MM.1S (cell line): ENCODE data around the gene ARHGEF26.

Experiments
- EZH2 ChIP-seq: fragments of 300-600 bp; sonication (generic); optimal IDR thresholded peaks from 2 replicates; pipeline ENCODE3; 2017; ENCODE audit warnings: low read depth, mild to moderate bottlenecking, antibody characterized with exemption, low read length, mixed read lengths
- EZH2phosphoT487 ChIP-seq: fragments of 300-600 bp; sonication (generic); IDR thresholded peaks from 2 replicates; pipeline ENCODE4 v1.6.1; 2018; ENCODE audit warnings: antibody characterized with exemption, low read length
- TF ChIP-seq, protein P1 (sequence below): fragments of 300-600 bp; sonication (generic); IDR thresholded peaks from 2 replicates; pipeline ENCODE4 v1.5.1; 2016; ENCODE audit warnings: antibody characterized with exemption, low read length, mixed read lengths

DNA sequence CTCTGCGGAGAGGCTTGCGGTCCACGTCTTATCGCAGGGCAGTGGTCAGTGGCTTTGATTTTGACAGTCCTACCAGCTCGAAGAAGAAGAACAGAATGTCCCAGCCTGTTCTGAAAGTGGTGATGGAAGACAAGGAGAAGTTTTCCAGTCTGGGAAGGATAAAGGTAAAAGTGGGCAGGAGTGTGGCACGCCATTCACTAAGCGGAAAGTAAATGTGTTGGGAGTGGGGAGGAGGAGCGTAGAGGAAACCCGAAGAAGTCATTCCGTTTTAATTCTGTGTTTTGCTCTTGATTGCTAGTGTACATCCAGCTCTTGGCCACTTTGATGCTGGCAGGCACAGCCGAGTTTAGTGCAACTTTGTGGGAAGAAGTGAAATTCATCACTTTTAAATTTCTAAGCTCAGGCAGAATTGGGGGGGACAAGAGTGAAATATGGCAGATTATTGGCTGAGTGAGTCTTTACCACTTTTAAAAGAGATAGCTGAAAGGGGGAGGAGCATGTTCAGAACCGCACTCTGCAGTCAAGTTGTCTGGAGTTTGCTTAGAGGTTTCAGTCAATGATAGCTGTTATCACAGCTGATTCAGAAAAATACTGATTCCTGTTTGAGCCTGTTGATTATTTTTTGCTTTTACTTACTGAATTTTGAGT is 1.8 kb downstream of the ARHGEF26 start:
- TF ChIP-seq, protein P1, sequence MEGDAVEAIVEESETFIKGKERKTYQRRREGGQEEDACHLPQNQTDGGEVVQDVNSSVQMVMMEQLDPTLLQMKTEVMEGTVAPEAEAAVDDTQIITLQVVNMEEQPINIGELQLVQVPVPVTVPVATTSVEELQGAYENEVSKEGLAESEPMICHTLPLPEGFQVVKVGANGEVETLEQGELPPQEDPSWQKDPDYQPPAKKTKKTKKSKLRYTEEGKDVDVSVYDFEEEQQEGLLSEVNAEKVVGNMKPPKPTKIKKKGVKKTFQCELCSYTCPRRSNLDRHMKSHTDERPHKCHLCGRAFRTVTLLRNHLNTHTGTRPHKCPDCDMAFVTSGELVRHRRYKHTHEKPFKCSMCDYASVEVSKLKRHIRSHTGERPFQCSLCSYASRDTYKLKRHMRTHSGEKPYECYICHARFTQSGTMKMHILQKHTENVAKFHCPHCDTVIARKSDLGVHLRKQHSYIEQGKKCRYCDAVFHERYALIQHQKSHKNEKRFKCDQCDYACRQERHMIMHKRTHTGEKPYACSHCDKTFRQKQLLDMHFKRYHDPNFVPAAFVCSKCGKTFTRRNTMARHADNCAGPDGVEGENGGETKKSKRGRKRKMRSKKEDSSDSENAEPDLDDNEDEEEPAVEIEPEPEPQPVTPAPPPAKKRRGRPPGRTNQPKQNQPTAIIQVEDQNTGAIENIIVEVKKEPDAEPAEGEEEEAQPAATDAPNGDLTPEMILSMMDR: no peak
- TF ChIP-seq EZH2 (no peak), EZH2phosphoT487 (no peak)
